MCF 10A (cell line): ENCODE measurements around the gene NUFIP2. TPM values are rescaled to one million over a fixed set of nuclear protein-coding genes. Genes with fewer than 3 reads are reported as not detected.

Source experiments
- BruUV-seq: library from RNA; stranded (reverse); fragments of 400-500 nt; replicated peaks from 2 replicates; lab custom pipeline; 2021; lab: Mats Ljungman, UMichigan
- CTCF ChIA-PET: fragments of 300-600 bp; sonication (Branson Sonifier 250); formaldehyde crosslinking; extraction: SDS; loops from one replicate; lab custom pipeline; 2021; ENCODE audit warnings: antibody characterized with exemption, inconsistent platforms; lab: Yijun Ruan, JAX
- POLR2A ChIA-PET: fragments of 300-600, 350-650 bp; sonication (Branson Sonifier 250); formaldehyde crosslinking; extraction: SDS; loops from one replicate; lab custom pipeline; 2020; ENCODE audit warnings: antibody characterized with exemption, inconsistent platforms; lab: Yijun Ruan, JAX
- DNase-seq: peaks from one replicate; pipeline ENCODE4 v3.0.0-alpha.2; 2018; ENCODE audit not compliant: unreplicated experiment
- H3K27ac Mint-ChIP-seq: one replicate; pipeline ENCODE4 v1.8.0; 2022; ENCODE audit warnings: mild to moderate bottlenecking, low read depth, mixed read lengths; ENCODE audit not compliant: unreplicated experiment
- H3K27me3 Mint-ChIP-seq: one replicate; pipeline ENCODE4 v1.8.0; 2022; ENCODE audit warnings: mixed read lengths; ENCODE audit not compliant: insufficient read depth, unreplicated experiment
- H3K36me3 Mint-ChIP-seq: one replicate; pipeline ENCODE4 v1.8.0; 2022; ENCODE audit warnings: mild to moderate bottlenecking, moderate library complexity, mixed read lengths; ENCODE audit not compliant: insufficient read depth, unreplicated experiment
- H3K4me1 Mint-ChIP-seq: one replicate; pipeline ENCODE4 v1.8.0; 2022; ENCODE audit warnings: mixed read lengths; ENCODE audit not compliant: insufficient read depth, unreplicated experiment
- H3K4me3 Mint-ChIP-seq: one replicate; pipeline ENCODE4 v1.8.0; 2022; ENCODE audit warnings: mild to moderate bottlenecking, moderate library complexity, mixed read lengths; ENCODE audit not compliant: unreplicated experiment
- H3K9me3 Mint-ChIP-seq: one replicate; pipeline ENCODE4 v1.8.0; 2022; ENCODE audit warnings: mixed read lengths; ENCODE audit not compliant: unreplicated experiment
- intact Hi-C: fragments of 100-400 bp; cut with micrococcal nuclease; formaldehyde crosslinking; loops from 2 replicates; pipeline ENCODE4 v1.14.1; 2022
- total RNA-seq: library from RNA; stranded (reverse); gene quantifications from 2 replicates; pipeline ENCODE4 v1.2.3, GENCODE V29; 2022
- TF ChIP-seq, protein P1 (sequence below): fragments of 200-600 bp; IDR thresholded peaks from one replicate; pipeline ENCODE4 v1.8.0; 2022; ENCODE audit warnings: antibody characterized with exemption, mild to moderate bottlenecking; ENCODE audit not compliant: unreplicated experiment

The NUFIP2 gene
- total RNA-seq, 1 experiment from 2014 or later = 78.6 TPM

DNA sequence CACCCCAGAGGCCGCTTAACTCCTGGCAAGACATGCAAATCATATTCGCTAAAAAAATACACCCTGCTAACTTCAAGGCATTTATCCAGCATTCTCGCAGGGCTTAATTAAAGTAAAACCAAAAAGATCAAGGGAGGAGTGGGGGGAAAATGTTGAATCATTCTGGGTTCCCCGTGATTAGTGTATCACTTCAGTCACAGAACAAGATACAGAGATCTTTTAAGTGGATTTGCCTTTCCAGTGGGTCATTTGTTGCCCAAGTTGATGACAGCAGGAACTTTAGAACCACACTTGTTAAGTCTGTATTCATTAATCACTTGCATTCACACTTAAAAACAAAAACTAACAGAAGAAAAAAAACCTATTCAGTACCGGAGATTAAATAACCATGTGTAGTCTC, 30.0 kb downstream of the NUFIP2 start:
- no peak overlapping the region for H3K4me3 Mint-ChIP-seq
- TF ChIP-seq, protein P1, sequence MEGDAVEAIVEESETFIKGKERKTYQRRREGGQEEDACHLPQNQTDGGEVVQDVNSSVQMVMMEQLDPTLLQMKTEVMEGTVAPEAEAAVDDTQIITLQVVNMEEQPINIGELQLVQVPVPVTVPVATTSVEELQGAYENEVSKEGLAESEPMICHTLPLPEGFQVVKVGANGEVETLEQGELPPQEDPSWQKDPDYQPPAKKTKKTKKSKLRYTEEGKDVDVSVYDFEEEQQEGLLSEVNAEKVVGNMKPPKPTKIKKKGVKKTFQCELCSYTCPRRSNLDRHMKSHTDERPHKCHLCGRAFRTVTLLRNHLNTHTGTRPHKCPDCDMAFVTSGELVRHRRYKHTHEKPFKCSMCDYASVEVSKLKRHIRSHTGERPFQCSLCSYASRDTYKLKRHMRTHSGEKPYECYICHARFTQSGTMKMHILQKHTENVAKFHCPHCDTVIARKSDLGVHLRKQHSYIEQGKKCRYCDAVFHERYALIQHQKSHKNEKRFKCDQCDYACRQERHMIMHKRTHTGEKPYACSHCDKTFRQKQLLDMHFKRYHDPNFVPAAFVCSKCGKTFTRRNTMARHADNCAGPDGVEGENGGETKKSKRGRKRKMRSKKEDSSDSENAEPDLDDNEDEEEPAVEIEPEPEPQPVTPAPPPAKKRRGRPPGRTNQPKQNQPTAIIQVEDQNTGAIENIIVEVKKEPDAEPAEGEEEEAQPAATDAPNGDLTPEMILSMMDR = no peak
- no peak for DNase-seq
- no peak overlapping the region for H3K27ac Mint-ChIP-seq
- BruUV-seq = no TSS peak
- no peaks in the 10 kb centered on the region for H3K27me3 Mint-ChIP-seq
- POLR2A ChIA-PET = no interaction called here
- peaks cover 89% of the 10 kb centered on the region for H3K36me3 Mint-ChIP-seq
- H3K4me1 Mint-ChIP-seq = peaks cover 13% of the 10 kb centered on the region
- H3K9me3 Mint-ChIP-seq = no peaks in the 10 kb centered on the region
- intact Hi-C loops = no loop called here
- CTCF ChIA-PET = no interaction called here

GRCh38 chr17:29257756-29258155, 36.2 kb downstream of the NUFIP2 start:
- DNase-seq = peak; percentile 56
- peaks cover 49% of the 10 kb centered on the region for H3K4me1 Mint-ChIP-seq
- intact Hi-C loops = no loop called here
- POLR2A ChIA-PET = interaction anchor here (0.6 to 7.2 kb wide), 20 partner anchors 8 to 922 kb away, joined by 3 to 79 read pairs (median 6); partner anchors contain the start of genes IFT20, MYO18A, NUFIP2 and TNFAIP1
- H3K27me3 Mint-ChIP-seq = no peaks in the 10 kb centered on the region
- BruUV-seq = no TSS peak
- TF ChIP-seq, protein P1 = no peak
- CTCF ChIA-PET = interaction anchor here (0.6 to 3.1 kb wide), 10 partner anchors 9 to 307 kb away, joined by 3 to 22 read pairs (median 4); no protein-coding TSS in a partner anchor
- H3K27ac Mint-ChIP-seq = peak overlapping the region; percentile 82
- H3K4me3 Mint-ChIP-seq = peak overlapping the region; percentile 63
- peaks cover 76% of the 10 kb centered on the region for H3K36me3 Mint-ChIP-seq
- no peaks in the 10 kb centered on the region for H3K9me3 Mint-ChIP-seq

DNA sequence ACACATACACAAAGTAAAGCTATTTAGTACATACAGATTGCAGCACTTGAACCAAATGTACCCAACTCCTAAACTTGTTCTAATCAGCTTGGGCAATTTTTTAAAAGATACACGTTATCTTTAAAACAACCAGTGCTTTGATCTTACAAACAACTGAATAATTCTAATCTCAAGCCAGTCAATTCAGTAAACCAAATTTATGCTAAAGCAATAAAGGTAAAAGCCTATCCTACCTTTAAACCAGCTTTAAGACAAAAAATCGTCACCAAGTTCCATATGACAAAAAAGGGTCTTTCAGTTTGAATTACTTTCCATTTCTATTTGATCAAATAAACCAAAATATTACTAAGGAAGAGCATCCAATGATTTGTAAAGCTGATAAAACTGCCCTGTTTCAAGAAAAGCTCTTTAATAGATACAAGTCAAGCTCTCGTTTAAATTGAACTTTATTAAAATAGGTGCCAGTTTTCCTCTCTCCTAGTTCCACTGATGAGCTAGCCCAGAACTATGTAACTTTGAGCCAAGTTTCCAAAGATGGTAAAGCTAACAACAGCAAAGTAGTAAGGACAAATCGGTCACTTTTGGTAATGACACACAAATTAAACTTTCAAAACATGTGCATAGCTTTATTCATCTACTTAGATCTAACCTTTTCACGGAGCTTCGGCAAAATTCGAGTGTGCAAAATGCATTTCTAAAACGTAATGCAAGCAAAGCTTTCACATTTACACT, 37.0 kb downstream of the NUFIP2 start:
- intact Hi-C loops = no loop called here
- POLR2A ChIA-PET = interaction anchor here (0.6 to 7.2 kb wide), 21 partner anchors 9 to 922 kb away, joined by 3 to 79 read pairs (median 7); partner anchors contain the start of genes IFT20, MYO18A, NUFIP2 and TNFAIP1
- TF ChIP-seq, protein P1 = no peak
- peak overlapping the region; percentile 63 for H3K4me3 Mint-ChIP-seq
- H3K27me3 Mint-ChIP-seq = no peaks in the 10 kb centered on the region
- CTCF ChIA-PET = interaction anchor here (0.7 to 3.1 kb wide), 11 partner anchors 8 to 140 kb away, joined by 3 to 22 read pairs (median 4); no protein-coding TSS in a partner anchor
- peak; percentile 44 for DNase-seq
- H3K9me3 Mint-ChIP-seq = no peaks in the 10 kb centered on the region
- H3K36me3 Mint-ChIP-seq = peaks cover 77% of the 10 kb centered on the region
- no TSS peak for BruUV-seq
- H3K27ac Mint-ChIP-seq = peak overlapping the region; percentile 82
- H3K4me1 Mint-ChIP-seq = peaks cover 56% of the 10 kb centered on the region

GRCh38 chr17:29255926-29256522, 37.9 kb downstream of the NUFIP2 start:
- no TSS peak for BruUV-seq
- ChIA-PET POLR2A (interaction anchor here (0.7 to 7.2 kb wide), 18 partner anchors 10 to 319 kb away, joined by 3 to 79 read pairs (median 5); partner anchors contain the start of genes CRYBA1, MYO18A, NUFIP2 and PHF12), CTCF (interaction anchor here (0.6 to 3.1 kb wide), 9 partner anchors 10 to 849 kb away, joined by 3 to 22 read pairs (median 3); no protein-coding TSS in a partner anchor)
- peaks cover 50% of the 10 kb centered on the region for H3K4me1 Mint-ChIP-seq
- intact Hi-C loops = no loop called here
- H3K9me3 Mint-ChIP-seq = no peaks in the 10 kb centered on the region
- TF ChIP-seq, protein P1 = no peak
- H3K27ac Mint-ChIP-seq = peak overlapping the region; percentile 82
- no peaks in the 10 kb centered on the region for H3K27me3 Mint-ChIP-seq
- H3K36me3 Mint-ChIP-seq = peaks cover 70% of the 10 kb centered on the region
- H3K4me3 Mint-ChIP-seq = no peak overlapping the region
- DNase-seq = no peak
